HG02973 (cell line): ENCODE measurements around the gene SGTA.

Experiments
- ATAC-seq: cut with Tn5 transposase; IDR thresholded peaks from one replicate; pipeline ENCODE4 v1.9.1; 2021; ENCODE audit warnings: moderate library complexity; ENCODE audit not compliant: unreplicated experiment

Gene SGTA

DNA sequence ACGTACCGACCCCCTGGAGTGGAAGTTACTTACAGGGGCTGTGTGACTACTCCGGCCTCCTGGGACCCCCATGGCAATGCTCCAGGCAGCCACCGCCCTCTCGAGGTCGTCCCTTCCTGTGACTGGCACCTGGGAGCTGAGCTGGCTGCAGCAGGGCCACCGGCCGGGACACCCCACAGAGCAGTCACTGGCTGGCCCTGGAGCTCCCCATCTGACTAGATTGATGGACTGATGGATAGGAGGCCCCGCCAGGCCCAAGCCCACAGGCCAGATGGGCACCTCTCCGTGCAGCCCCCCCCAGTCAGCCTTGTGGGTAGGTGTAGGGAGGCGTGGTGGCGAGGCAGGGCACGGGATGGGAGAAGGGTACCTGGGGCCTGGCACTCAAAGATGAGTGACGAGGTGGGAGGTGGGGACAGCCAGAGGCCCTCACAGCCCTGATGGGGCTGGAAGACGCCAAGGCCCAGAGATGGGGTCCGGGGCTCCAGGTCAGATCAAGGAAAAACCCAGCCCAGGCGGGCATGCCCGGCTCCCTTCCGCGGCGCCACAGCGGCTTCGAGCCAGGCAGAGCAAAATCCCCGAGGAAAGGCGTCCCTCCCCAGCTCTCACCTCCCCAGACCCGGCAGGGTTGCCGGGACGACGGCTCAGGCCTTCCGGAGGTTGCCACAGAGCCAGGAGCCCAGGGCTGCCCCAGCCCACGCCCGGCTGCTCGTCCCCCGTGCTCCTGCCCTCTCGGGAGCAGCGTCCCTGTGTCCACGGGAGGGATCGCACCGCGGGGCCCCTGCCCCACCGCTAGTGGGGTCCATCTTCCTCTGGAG, 51.7 kb downstream of the SGTA start:
- ATAC-seq = no peak

GRCh38 chr19:2729943-2730818, 52.9 kb downstream of the SGTA start:
- no peak for ATAC-seq

- no peak for ATAC-seq
Observed at GRCh38 chr19:2728783-2729387, 54.2 kb downstream of the SGTA start.

DNA sequence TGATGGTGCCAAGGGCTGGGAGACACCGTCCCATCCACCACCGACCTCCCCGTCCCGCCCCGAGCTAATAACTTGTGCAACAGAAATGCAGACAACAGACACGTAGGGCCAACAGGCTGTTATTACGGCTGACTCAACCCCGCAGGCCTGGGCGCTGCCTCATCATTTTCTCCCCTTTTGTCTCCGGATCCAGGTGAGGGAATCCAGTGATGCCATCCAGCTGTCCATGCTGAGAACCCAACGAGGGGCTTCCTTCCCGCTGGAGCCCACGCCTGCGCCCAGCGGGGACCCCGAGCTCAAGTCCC, 55.5 kb downstream of the SGTA start:
- ATAC-seq = no peak

DNA sequence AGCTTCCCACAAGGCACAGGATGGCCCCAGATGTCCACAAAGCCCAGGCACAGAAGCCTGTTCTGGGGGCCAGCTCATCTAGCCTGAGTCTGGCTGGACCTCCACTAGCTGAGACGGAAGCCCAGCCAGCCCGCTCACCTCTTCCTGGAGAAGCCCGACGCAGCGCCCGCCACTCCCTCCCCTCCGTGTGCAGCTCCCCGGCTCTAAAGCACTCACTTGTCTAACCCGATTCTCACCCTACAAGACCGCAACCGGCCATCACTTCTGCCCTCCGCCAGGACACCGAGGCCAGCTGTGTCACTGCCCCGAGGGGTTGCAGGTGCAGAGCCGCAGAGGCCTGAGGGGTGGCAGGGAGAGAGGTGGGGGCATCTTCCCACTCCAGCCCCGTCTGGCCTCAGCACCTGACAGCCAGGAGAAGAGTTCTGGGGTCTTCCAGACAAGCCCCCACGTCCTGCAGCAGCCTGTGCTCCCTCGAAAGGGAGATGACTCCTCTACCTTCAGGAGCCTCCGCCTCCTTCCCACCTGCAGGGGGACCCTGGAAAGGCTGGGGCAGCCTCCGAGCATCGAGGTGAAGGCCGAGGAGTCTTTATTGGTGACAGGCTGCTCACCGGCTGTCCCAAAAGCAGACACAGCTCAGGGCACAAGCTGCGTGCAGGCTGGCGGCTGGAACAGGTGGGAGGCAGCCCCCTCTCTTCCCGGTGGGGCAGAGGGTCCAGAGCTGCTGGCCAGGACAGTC, 56.0 kb downstream of the SGTA start:
- ATAC-seq = no peak

DNA sequence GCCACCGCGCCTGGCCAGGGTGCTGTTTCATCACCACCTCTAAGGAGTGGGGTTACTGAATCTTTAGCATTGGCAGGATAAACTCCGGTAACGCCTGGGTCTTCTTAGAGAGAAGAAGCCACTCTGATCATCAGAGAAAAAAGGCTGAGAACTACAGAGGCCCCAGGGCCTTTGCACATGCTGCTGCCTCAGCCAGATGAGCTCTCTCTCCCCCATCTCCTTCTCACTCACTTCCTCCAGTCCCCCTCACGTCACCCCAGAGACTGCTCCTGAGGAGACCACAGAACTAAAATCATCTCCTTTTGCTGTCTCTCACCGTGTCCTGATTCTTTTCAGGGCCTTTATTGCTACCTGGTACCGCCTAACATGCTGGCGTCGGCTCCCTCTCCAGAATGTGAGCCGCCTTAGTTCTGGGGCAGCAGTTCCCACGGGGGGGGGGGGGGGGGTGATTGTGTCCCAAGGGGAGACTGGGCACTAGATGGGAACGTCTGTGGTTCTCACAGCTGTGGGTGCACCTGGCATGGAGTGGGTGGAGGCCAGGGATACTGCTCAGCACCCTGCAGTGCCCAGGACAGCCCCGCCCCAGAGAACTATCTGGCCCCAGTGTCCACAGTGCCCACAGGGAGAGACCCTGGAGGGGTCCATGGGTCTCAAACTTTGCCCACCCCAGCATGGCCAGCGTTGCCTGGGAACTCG, 56.8 kb downstream of the SGTA start:
- ATAC-seq = no peak

GRCh38 chr19:2724148-2724557, 58.9 kb downstream of the SGTA start:
- ATAC-seq = no peak

DNA sequence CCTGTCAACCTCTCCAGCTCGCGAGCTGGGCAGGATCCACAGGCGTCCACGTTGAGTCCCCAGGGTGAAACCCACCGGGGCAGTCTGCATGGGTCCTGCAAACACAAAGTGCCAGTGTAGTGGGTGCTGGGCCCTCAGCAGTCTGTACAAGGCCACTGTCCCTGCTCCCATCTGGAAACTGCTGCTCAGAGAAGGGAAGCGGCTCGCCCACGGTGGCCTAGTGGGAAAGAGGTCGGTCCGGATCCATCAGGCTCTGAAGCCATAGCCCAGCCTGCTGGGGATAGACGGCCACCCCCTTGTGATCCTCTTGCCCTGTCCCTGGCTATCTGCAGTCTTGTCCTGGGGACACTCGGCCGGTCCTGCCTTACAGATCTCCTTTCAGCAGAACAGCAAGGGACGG, 59.3 kb downstream of the SGTA start:
- no peak for ATAC-seq

GRCh38 chr19:2723345-2723715, 59.7 kb downstream of the SGTA start:
- no peak for ATAC-seq

- ATAC-seq = no peak
Observed at GRCh38 chr19:2722541-2723344, 60.3 kb downstream of the SGTA start.

GRCh38 chr19:2721570-2722540, 61.2 kb downstream of the SGTA start:
- ATAC-seq = no peak

DNA sequence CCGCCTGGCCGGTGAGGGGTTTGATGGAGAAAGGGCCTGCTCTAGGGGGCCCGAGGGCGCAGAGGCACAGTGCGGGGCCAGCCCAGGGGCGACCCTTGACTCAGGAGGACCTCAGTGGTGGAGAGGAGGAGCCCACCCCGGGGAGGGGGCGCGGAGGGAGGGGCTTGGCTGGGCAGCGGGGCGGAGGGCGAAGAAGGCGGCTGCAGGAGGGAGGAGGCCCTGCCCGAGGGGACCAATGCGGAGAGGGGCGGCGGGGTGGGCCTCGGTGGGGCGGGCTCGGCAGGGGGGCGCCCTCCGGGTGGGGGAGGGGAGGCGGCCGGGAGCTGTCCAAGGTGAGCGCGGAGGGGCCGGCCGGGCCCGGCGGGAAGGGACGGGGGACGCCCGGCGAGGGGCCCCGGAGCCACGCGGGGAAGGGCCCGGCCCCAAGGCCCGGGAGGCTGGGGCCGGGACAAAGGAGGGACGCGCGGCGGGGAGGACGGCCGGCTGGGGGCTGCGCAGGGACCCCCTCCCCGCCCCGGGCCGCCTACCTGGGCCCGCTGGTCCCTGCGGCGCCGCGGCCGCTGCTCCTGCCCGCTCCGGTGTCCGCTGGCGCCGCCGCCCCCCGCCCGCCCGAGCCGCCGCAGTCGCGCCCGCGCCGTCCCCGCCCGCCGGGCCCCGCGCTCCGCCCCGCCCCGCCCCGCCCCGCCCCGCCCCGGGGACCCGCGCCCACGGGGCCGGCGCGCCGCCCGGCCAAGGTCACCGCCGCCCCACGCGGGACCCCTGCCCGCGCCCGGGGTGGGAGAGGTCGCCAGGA, 62.1 kb downstream of the SGTA start, which contains the start of gene DIRAS1:
TSS of gene DIRAS1 (minus strand) at position 596 of the 793 bp plus-strand sequence. CDS start 3,566 bp downstream, outside the sequence.
- no peak for ATAC-seq

GRCh38 chr19:2719920-2720776, 62.9 kb downstream of the SGTA start:
- no peak for ATAC-seq

DNA sequence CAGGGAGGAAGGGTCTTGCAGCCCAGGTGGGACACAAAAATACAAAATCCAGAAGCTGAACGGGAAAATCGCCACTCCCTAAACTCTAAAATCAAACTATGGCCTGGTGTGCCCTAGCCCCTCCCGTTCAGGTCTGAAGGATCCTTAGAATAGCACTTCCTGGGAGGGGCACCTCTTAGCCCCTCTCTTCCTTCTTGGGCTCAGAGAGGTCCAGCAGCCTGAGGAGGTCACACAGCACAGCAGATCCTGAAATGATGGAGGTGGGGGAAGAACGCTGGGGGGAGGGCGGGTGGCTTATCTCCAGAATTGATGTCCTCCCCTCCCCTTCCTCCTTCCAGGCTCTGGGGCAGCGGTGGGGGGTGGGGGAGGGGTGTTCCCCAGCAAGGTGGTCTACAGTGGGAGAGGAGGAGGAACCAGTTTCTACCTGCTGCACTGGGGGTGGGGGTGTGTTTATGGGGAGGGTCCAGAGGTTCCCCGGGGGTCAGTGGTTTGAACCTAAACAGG, 63.8 kb downstream of the SGTA start:
- no peak for ATAC-seq

DNA sequence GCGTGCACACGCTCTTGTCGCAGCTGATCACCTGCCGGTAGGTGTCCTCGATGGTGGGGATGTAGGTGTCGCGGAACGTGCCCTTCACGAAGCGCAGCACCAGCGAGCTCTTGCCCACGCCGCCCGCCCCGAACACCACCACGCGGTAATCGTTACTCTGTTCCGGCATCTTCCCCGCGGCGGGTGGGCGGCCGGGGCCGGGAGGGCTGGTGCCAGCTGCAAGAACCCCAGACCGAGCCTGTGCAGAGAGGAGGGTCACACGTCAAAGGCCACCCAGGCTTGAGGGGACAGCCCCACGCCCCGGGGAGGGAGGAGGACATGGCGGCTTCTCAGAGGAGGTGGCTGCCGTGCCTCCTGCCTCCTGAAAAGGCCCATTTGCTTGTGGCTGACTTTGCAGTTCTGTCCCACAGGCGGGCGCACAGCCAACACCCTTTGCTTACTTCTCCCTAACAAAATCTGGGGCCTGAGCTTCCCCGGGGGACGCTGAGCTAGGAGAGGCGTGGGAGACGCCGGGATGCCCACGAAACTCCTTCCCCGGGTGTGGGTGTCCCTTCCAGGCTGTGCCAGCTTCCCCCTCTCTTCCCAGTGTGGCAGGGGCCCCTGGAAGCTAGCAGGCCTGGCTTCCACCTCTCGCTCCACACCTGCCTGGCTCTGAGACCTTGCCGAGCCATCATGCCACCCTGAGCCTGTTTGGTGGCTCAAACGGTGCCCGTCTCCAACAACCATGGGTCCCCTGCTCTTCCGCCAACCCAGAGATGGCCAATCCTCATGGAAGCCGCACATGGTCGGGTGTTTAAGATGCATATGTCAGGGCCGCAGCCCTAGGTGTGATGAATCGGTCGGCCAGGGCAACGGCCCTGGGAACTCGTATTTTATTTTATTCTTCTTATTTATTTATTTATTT, 65.2 kb downstream of the SGTA start:
- ATAC-seq = no peak
